PC-3 (cell line): ENCODE measurements around the gene CALR3.

Source experiments
- CTCF ChIP-seq: fragments of 300-600 bp; sonication (generic); conservative IDR thresholded peaks from 2 replicates; pipeline ENCODE4 v1.5.1; 2017; ENCODE audit warnings: antibody characterized with exemption, low read depth, mild to moderate bottlenecking, low read length
- EZH2 ChIP-seq: fragments of 300-600 bp; sonication (generic); IDR thresholded peaks from one replicate; pipeline ENCODE4 v1.6.1; 2017; ENCODE audit warnings: antibody characterized with exemption, mild to moderate bottlenecking, low read length; ENCODE audit not compliant: unreplicated experiment

DNA sequence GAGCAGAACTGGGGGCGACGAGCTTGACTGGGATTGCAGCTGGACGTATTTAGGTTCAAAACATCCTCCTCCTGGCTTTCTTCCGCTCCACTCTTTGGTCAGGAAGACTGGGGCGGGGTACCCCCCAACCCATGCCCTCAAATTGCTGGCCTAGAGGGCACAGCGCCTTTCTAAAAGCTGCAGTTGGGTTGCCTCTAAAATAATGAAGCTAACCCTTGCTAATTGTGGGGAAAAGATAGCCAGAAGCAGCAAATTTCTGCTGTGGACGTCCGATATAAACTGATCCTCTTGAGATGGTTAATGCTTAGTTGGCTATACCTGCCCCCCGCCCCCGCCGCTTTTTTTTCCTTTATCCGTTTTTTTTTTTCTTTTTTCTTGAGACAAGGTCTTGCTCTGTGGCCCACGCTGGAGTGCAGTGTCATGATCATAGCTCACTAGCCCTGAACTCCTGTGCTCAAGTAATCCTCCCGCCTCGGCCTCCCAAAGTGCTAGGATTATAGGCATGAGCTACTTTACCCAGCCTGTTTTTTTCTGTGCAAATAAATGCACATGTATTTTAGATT, 47.0 kb upstream of the CALR3 start:
- TF ChIP-seq CTCF (no peak), EZH2 (no peak)
